Smooth muscle cell (in vitro differentiated cells): ENCODE measurements around the gene VGLL4. TPM values are rescaled to one million over a fixed set of nuclear protein-coding genes. Genes with fewer than 3 reads are reported as not detected.

Experiments
- DNase-seq: peaks from one replicate; lab custom pipeline; 2025; ENCODE audit not compliant: unreplicated experiment; lab: John Stamatoyannopoulos, UW
- H2AFZ ChIP-seq: fragments of 200-600 bp; sonication (generic); 2 replicates; pipeline ENCODE4 v1.6.0; 2016; ENCODE audit warnings: antibody characterized with exemption, low read depth, mild to moderate bottlenecking
- H3F3A ChIP-seq: fragments of 200-600 bp; sonication (generic); 2 replicates; pipeline ENCODE4 v1.6.0; 2017; ENCODE audit warnings: antibody characterized with exemption, low read depth
- H3K27ac ChIP-seq: fragments of 200-600 bp; sonication (generic); 2 replicates; pipeline ENCODE4 v1.5.1; 2016; ENCODE audit warnings: low read depth, mild to moderate bottlenecking
- H3K27me3 ChIP-seq: fragments of 200-600 bp; sonication (generic); 2 replicates; pipeline ENCODE4 v1.6.1; 2016; ENCODE audit warnings: low read depth, mild to moderate bottlenecking
- H3K36me3 ChIP-seq: fragments of 200-600 bp; sonication (generic); 2 replicates; pipeline ENCODE4 v1.5.1; 2016; ENCODE audit warnings: low read depth
- H3K4me1 ChIP-seq: fragments of 200-600 bp; sonication (generic); 2 replicates; pipeline ENCODE4 v1.5.1; 2016; ENCODE audit warnings: low read depth
- H3K4me2 ChIP-seq: fragments of 200-600 bp; sonication (generic); 2 replicates; pipeline ENCODE4 v1.6.0; 2016; ENCODE audit warnings: mild to moderate bottlenecking
- H3K4me3 ChIP-seq: fragments of 200-600 bp; sonication (generic); 2 replicates; pipeline ENCODE4 v1.5.1; 2016; ENCODE audit warnings: mild to moderate bottlenecking
- H3K79me2 ChIP-seq: fragments of 200-600 bp; sonication (generic); 2 replicates; pipeline ENCODE4 v1.6.0; 2016; ENCODE audit warnings: low read depth, mild to moderate bottlenecking
- H3K9ac ChIP-seq: fragments of 200-600 bp; sonication (generic); 2 replicates; pipeline ENCODE4 v1.6.0; 2016; ENCODE audit warnings: low read depth
- H3K9me3 ChIP-seq: fragments of 200-600 bp; sonication (generic); replicated peaks from 2 replicates; pipeline ENCODE4 v1.5.1; 2016; ENCODE audit warnings: low read depth
- H4K20me1 ChIP-seq: fragments of 200-600 bp; sonication (generic); 2 replicates; pipeline ENCODE4 v1.6.0; 2016; ENCODE audit warnings: low read depth
- CTCF ChIP-seq: fragments of 200-600 bp; sonication (generic); IDR thresholded peaks from 2 replicates; pipeline ENCODE4 v1.5.1; 2017; ENCODE audit warnings: borderline replicate concordance, mild to moderate bottlenecking, antibody characterized with exemption; ENCODE audit not compliant: insufficient read depth, poor library complexity, severe bottlenecking
- WGBS: methylation state at CpG from one replicate; pipeline ENCODE4 v1.1.7; 2016; ENCODE audit warnings: low lambda C conversion rate; 5-methylcytosine and 5-hydroxymethylcytosine counted together
- polyA plus RNA-seq: library from polyadenylated mRNA; unstranded; fragments of >200 nt; fragmentation: Nextera tagmentation; extraction: Ambion mirVana; gene quantifications from 2 replicates; pipeline ENCODE4 v1.2.1, GENCODE V29; 2016
- total RNA-seq: library from RNA; depleted of rRNA; stranded (reverse); fragments of >200 nt; gene quantifications from 2 replicates; pipeline ENCODE4 v1.2.3, GENCODE V29; 2014

Gene VGLL4
- total and polyA plus RNA-seq, 2 experiments from 2014 or later: 72.0 to 109 TPM

- 1% methylated on average over 18 of the region's 18 CpGs for WGBS
- H3K27ac ChIP-seq: peak overlapping the region; percentile 97
- H2AFZ ChIP-seq: no peak overlapping the region
- no peak for TF ChIP-seq CTCF
- H4K20me1 ChIP-seq: peaks cover 33% of the 10 kb centered on the region
- DNase-seq: no peak
- no peaks in the 10 kb centered on the region for H3K36me3 ChIP-seq
- H3F3A ChIP-seq: peaks cover 13% of the 10 kb centered on the region
- peak overlapping the region; percentile 78 for H3K4me3 ChIP-seq
- peaks cover 75% of the 10 kb centered on the region for H3K79me2 ChIP-seq
- H3K4me2 ChIP-seq: peak overlapping the region; percentile 94
- peaks cover 36% of the 10 kb centered on the region for H3K4me1 ChIP-seq
- H3K27me3 ChIP-seq: no peaks in the 10 kb centered on the region
- no peaks in the 10 kb centered on the region for H3K9me3 ChIP-seq
- H3K9ac ChIP-seq: peak overlapping the region; percentile 92
Observed at GRCh38 chr3:11643201-11643603, 513 bp downstream of the VGLL4 start.

GRCh38 chr3:11642431-11643191 lies 1.1 kb downstream of the VGLL4 start:
- peak; percentile 26 for DNase-seq
- H3K27me3 ChIP-seq: no peaks in the 10 kb centered on the region
- peak overlapping the region; percentile 92 for H3K9ac ChIP-seq
- TF ChIP-seq CTCF: no peak
- peak overlapping the region; percentile 94 for H3K4me2 ChIP-seq
- under 1% methylated on average over 44 of the region's 44 CpGs for WGBS
- H3K79me2 ChIP-seq: peaks cover 75% of the 10 kb centered on the region
- H3K27ac ChIP-seq: peak overlapping the region; percentile 97
- H4K20me1 ChIP-seq: peaks cover 39% of the 10 kb centered on the region
- H3K9me3 ChIP-seq: no peaks in the 10 kb centered on the region
- no peaks in the 10 kb centered on the region for H3K36me3 ChIP-seq
- peak overlapping the region; percentile 78 for H3K4me3 ChIP-seq
- H3K4me1 ChIP-seq: peaks cover 42% of the 10 kb centered on the region
- H2AFZ ChIP-seq: no peak overlapping the region
- H3F3A ChIP-seq: peaks cover 13% of the 10 kb centered on the region

- WGBS: 1% methylated on average over 13 of the region's 13 CpGs
- peaks cover 13% of the 10 kb centered on the region for H3F3A ChIP-seq
- H3K9me3 ChIP-seq: no peaks in the 10 kb centered on the region
- H4K20me1 ChIP-seq: peaks cover 47% of the 10 kb centered on the region
- DNase-seq: no peak
- H3K79me2 ChIP-seq: peaks cover 77% of the 10 kb centered on the region
- peak overlapping the region; percentile 92 for H3K9ac ChIP-seq
- no peak for TF ChIP-seq CTCF
- H3K27me3 ChIP-seq: no peaks in the 10 kb centered on the region
- peaks cover 50% of the 10 kb centered on the region for H3K4me1 ChIP-seq
- no peaks in the 10 kb centered on the region for H3K36me3 ChIP-seq
- peak overlapping the region; percentile 97 for H3K27ac ChIP-seq
- H2AFZ ChIP-seq: no peak overlapping the region
- peak overlapping the region; percentile 94 for H3K4me2 ChIP-seq
- peak overlapping the region; percentile 78 for H3K4me3 ChIP-seq
Observed at GRCh38 chr3:11641683-11642430, 1.9 kb downstream of the VGLL4 start.
